Stimulated activated CD4-positive, alpha-beta T cell treated with anti-CD3 and anti-CD28 coated beads, Interleukin-2, amount 100 ng/mL, for 4 hours (primary cell): ENCODE data around the gene SULT6B1.
"Not testable (repeated sequence)": the region's sequence is repeated elsewhere in the genome, so short reads cannot be mapped to it uniquely, and the experiment has no call there.

Experiments used
- DNase-seq: peaks from one replicate; pipeline ENCODE4 v3.0.0-alpha.2; 2020; ENCODE audit warnings: low read depth

SULT6B1 gene, protein sequence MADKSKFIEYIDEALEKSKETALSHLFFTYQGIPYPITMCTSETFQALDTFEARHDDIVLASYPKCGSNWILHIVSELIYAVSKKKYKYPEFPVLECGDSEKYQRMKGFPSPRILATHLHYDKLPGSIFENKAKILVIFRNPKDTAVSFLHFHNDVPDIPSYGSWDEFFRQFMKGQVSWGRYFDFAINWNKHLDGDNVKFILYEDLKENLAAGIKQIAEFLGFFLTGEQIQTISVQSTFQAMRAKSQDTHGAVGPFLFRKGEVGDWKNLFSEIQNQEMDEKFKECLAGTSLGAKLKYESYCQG

GRCh38 chr2:37188570-37188969, at the start of gene SULT6B1:
SULT6B1 (minus strand) TSS chr2:37188670; CDS start chr2:37188640, 30 bp downstream.
- no peak for DNase-seq

- no peak for DNase-seq
Observed at GRCh38 chr2:37232131-37232933, 43.9 kb upstream of the SULT6B1 start.

DNA sequence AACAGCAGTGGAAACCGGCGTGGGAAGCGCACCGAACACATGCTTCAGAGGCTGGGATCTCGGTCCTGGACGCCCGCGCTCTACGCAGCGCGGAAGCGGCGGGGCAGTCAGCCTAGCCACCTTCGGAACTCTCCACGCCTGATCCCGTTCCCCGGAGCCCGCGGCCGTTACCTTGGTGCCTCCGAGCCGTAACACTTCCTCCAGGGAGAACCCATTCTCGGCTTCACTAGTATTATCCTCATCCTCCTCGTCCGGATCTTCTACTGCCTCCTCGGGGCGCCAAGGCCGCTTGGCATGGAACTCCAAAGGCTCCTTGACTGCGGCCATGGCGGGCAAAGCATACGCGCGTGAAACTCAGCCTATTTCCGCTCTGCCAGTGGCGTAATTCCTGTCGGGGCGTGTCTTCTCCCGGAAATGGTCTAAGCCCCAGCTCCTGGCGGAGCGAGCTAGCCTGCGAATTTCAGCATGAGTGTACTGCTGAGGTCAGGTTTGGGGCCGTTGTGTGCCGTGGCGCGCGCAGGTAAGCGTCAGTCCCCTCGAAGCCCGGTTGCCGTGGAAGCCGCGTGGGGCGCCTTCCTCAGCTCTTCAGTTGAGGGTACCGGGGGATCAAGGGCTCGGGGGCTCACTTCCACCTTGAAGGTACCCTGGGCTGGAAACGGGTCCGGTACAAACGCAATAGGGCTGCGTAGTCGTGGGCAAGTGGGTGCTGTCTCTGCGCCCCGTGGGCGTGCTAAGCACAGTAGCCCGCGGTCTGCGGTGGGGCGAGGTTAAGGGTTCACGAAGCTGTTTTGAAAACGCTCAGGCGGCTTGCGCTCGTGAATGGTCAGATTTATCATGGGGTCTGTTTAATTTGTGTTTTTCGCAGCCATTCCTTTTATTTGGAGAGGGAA, 43.0 kb upstream of the SULT6B1 start, which contains the start of the genes CEBPZ and NDUFAF7:
Gene CEBPZ (minus strand): TSS at position 356 of the 890 bp plus-strand sequence. CDS start 29 bp downstream, at position 327.
Gene NDUFAF7 (plus strand): TSS at position 418 of the 890 bp plus-strand sequence. CDS start 48 bp downstream, at position 466.
- DNase-seq = peak; percentile 82

GRCh38 chr2:37230581-37230980, 42.1 kb upstream of the SULT6B1 start:
- no peak for DNase-seq

GRCh38 chr2:37228788-37229187, 40.3 kb upstream of the SULT6B1 start:
- DNase-seq = no peak

GRCh38 chr2:37226863-37227262, 38.4 kb upstream of the SULT6B1 start:
- no peak for DNase-seq

- not testable (repeated sequence) for DNase-seq
Observed at GRCh38 chr2:37225129-37225528, 36.7 kb upstream of the SULT6B1 start.

GRCh38 chr2:37224063-37224462, 35.6 kb upstream of the SULT6B1 start:
- DNase-seq = no peak

DNA sequence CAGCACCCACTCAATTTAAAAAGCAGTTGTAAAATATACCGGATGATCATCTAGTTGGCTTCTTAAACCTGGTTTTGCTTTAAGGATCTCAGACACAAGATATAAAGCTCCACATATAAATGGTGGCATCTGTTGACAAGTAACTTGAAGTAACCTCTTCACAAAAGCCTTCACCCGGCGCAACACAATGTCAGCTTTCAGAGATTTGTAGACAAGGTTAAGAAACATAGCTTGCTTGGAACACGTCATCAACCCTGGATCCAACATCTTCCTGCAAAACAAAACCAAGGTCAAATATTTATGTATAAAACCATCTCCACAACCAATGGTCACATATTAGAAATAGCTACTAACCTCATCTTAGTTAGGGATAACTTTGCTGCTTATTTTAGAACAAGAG, 34.7 kb upstream of the SULT6B1 start:
- no peak for DNase-seq

- no peak for DNase-seq
Observed at GRCh38 chr2:37219046-37219445, 30.6 kb upstream of the SULT6B1 start.

GRCh38 chr2:37215250-37215649, 26.8 kb upstream of the SULT6B1 start:
- DNase-seq = no peak

- DNase-seq = no peak
Observed at GRCh38 chr2:37211939-37212338, 23.5 kb upstream of the SULT6B1 start.

- no peak for DNase-seq
Observed at GRCh38 chr2:37211212-37211611, 22.7 kb upstream of the SULT6B1 start.

GRCh38 chr2:37206760-37207159, 18.3 kb upstream of the SULT6B1 start:
- DNase-seq = not testable (repeated sequence)

DNA sequence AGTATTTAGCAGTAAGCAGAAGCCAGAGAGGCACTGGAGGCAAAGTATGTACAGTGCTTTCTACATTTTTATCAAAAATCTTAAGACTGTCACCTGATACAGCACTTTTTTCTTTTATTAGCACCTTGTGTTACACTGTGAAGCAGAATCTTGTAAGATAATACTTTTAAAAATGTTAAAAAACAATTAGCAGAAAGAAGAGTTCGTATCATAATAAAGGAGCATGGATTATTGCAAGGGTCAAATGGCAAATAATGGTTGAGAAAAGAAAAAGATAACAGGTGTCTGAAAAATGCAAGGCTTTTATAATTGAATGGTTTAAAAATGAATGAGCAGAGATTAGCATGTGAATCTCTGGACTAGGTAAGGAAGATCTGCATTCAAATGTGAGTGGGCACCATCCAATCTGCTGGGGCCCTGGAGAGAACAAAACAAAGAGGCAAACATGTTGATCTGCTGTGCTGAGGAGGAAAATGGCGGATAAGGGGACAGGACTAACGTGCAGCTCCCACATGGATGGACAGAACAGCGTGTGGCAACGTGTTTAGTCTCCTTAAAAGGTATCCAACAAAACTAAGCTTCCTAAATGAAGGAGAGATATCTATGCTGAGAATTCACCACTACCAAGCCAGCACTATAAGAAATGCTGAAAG, 17.3 kb upstream of the SULT6B1 start:
- no peak for DNase-seq

GRCh38 chr2:37205071-37205661, 16.7 kb upstream of the SULT6B1 start:
- DNase-seq = not testable (repeated sequence)

- DNase-seq = no peak
Observed at GRCh38 chr2:37203708-37204107, 15.2 kb upstream of the SULT6B1 start.

DNA sequence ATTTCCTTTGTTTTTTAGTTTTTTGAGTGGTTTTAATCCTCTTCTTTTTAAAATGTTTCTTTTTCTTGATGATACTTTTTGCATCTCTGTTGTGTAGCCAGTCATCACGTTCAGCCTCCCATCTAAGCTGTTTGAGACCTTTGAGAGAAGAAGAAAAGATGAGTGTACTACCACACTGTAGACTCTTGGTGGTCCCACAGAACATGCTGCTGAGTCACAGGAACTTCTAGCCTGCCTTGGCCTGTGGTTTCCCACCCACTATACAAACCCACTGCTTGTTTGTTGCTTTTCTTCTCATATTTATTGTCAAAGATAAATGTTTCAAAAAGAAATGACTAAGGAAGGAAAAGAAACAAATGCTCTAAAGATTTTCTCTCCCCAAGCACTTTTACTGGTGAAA, 13.3 kb upstream of the SULT6B1 start:
- peak; percentile 25 for DNase-seq

- DNase-seq = no peak
Observed at GRCh38 chr2:37201208-37201607, 12.7 kb upstream of the SULT6B1 start.

DNA sequence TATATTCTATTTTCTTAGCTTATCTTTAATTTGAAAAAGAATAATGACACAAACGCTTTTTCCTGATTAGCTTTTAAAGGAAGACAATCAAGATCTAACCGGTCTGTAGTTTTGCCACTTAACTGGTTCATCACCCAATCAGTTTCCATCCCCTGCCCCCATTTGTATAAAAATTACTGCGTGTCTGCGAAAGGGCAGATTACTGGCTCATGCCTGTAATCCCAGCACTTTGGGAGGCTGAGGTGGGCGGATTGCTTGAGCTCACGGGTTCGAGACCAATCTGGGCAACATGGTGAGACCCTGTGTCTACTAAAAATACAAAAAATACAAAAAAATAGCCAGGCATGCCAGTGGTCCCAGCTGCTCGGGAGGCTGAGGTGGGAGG, 10.2 kb upstream of the SULT6B1 start:
- DNase-seq = no peak
